ENCODE results near the gene GDA. TPM values are rescaled to one million over a fixed set of nuclear protein-coding genes. Genes with fewer than 3 reads are reported as not detected.

Gene GDA
- total and polyA plus RNA-seq, 2 of the 4 experiments (the other 2 are of a cell fraction) = not detected

GRCh38 chr9:72134801-72135200, 14.4 kb upstream of the GDA start:
- ATAC-seq (ENCODE audit: low read depth) (no peak), DNase-seq (no peak)
- Histone ChIP-seq H3K27ac (ENCODE audit: insufficient read depth, low read length) (no peak overlapping the region), H4K91ac (ENCODE audit: insufficient read depth, low read depth, low read length) (no peak overlapping the region), H3K4ac (ENCODE audit: low read depth, low read length) (no peak overlapping the region), H2BK5ac (ENCODE audit: low read depth, low read length, poor library complexity, severe bottlenecking) (no peak overlapping the region), H3K4me2 (ENCODE audit: low read depth, low read length) (no peak overlapping the region), H3K56ac (ENCODE audit: extremely low read depth, insufficient read depth, low read length) (no peak overlapping the region), H2BK20ac (ENCODE audit: low read depth, low read length) (no peak overlapping the region), H3K18ac (ENCODE audit: low read depth, low read length) (no peak overlapping the region), H3K27me3 (ENCODE audit: control insufficient read depth, insufficient read depth, low read length) (no peaks in the 10 kb centered on the region), H3K9me1 (ENCODE audit: insufficient read depth, low read length) (no peaks in the 10 kb centered on the region), H4K5ac (ENCODE audit: low read depth, low read length) (no peak overlapping the region), H2AK9ac (replicated peaks; ENCODE audit: low read depth, low read length, poor library complexity) (no peak overlapping the region), H3K36me3 (ENCODE audit: control insufficient read depth, insufficient read depth, low read length) (no peaks in the 10 kb centered on the region), H4K8ac (ENCODE audit: low read depth in 2 of 2, low read length in 2 of 2) (no peak overlapping the region), H3K4me3 (ENCODE audit: insufficient read depth, low read depth, low read length) (no peak overlapping the region), H2BK15ac (ENCODE audit: low read depth, low read length) (no peak overlapping the region), H4K20me1 (ENCODE audit: insufficient read depth, low read length) (no peaks in the 10 kb centered on the region), H2AK5ac (ENCODE audit: low read depth, low read length) (no peak overlapping the region), H2BK120ac (ENCODE audit: low read depth, low read length) (no peak overlapping the region), H3K4me1 (ENCODE audit: control insufficient read depth, insufficient read depth, low read length) (no peaks in the 10 kb centered on the region), H2AFZ (replicated peaks; ENCODE audit: low read length, poor library complexity) (no peak overlapping the region), H3K9ac (ENCODE audit: low read depth, low read length) (no peak overlapping the region), H3K79me1 (ENCODE audit: low read depth in 1 of 2, low read length in 2 of 2) (no peaks in the 10 kb centered on the region), H3K14ac (replicated peaks; ENCODE audit: low read depth, low read length) (no peak overlapping the region), H3K23ac (ENCODE audit: low read depth, low read length) (no peak overlapping the region), H3K9me3 (ENCODE audit: control insufficient read depth, insufficient read depth, low read length) (no peaks in the 10 kb centered on the region)
- no peak for TF ChIP-seq ELK1 (IDR thresholded peaks at IDR 0.05; ENCODE audit: borderline replicate concordance, low read depth, low read length)
- no peak for TF ChIP-seq RFX5 (IDR thresholded peaks at IDR 0.05; ENCODE audit: low read depth, low read length)
- TF ChIP-seq RAD21 (IDR thresholded peaks at IDR 0.05; ENCODE audit: low read length) = no peak
- TF ChIP-seq NFE2L2 (IDR thresholded peaks at IDR 0.05; ENCODE audit: low read depth, low read length) = no peak
- peak; percentile 28; the same call in 1 of the 2 replicates for TF ChIP-seq CEBPB (IDR thresholded peaks at IDR 0.05; ENCODE audit: low read depth, low read length)
- WGBS, 2 experiments (ENCODE audit: extremely low coverage in 2 of 2, insufficient read length in 1 of 2) = no CpG with 5 or more reads among the region's 1 CpG
- CTCF ChIA-PET = no interaction called here
- POLR2A ChIA-PET (ENCODE audit: unreplicated experiment) = no interaction called here
- no TSS peak for BruUV-seq (replicated peaks)
- intact Hi-C loops (cut with micrococcal nuclease) = no loop called here
- dilution Hi-C loops (cut with HindIII; ENCODE audit: low sequenced_read_pairs, unreplicated experiment) = no loop called here
- in situ Hi-C loops (cut with MboI; ENCODE audit: low sequenced_read_pairs) = no loop called here
